Endothelial cell of umbilical vein (primary cell): ENCODE results near the gene CPB2. TPM values are rescaled to one million over a fixed set of nuclear protein-coding genes. Genes with fewer than 3 reads are reported as not detected.

ENCODE experiments used
- BruUV-seq: library from RNA; stranded (reverse); fragments of 400-500 nt; replicated peaks from 2 replicates; lab custom pipeline; 2021; lab: Mats Ljungman, UMichigan
- CTCF ChIA-PET: fragments of 300-600, 350-600 bp; sonication (Branson Sonifier 250); formaldehyde crosslinking; loops from one replicate; lab custom pipeline; 2021; ENCODE audit warnings: antibody characterized with exemption, inconsistent platforms; lab: Charles Lee
- POLR2A ChIA-PET: fragments of 300-600, 350-600 bp; sonication (Branson Sonifier 250); formaldehyde crosslinking; loops from one replicate; lab custom pipeline; 2021; ENCODE audit warnings: antibody characterized with exemption, inconsistent platforms; lab: Charles Lee
- DNase-seq: peaks from one replicate; pipeline ENCODE4 v3.0.0-alpha.2; 2011; ENCODE audit warnings: low read depth, low spot score
- FAIRE-seq: peaks from 2 replicates; lab custom pipeline; 2011; peaks lifted over from hg19 to GRCh38; lab: Jason Lieb, UNC
- H2AFZ ChIP-seq: 2 replicates; pipeline ENCODE4 v1.6.0; 2012; ENCODE audit warnings: low read depth, low read length, control low read depth, inconsistent platforms
- H3K27ac ChIP-seq: 2 replicates; pipeline ENCODE4 v1.5.1; 2011; ENCODE audit warnings: low read depth, mild to moderate bottlenecking, control low read depth, low read length, moderate library complexity; ENCODE audit not compliant: insufficient read depth
- H3K27me3 ChIP-seq, 2 experiments: 2 replicates each; pipeline versions ENCODE4 v1.6.0 to v1.6.1; 2011; ENCODE audit warnings: low read length in 2 of 2, mixed read lengths in 1 of 2; ENCODE audit not compliant: control insufficient read depth in 2 of 2, insufficient read depth in 2 of 2
- H3K36me3 ChIP-seq, 2 experiments: 2 replicates in 1 of 2; 3 replicates in 1 of 2; pipeline ENCODE4 v1.5.1; 2011; ENCODE audit warnings: low read length in 2 of 2, mild to moderate bottlenecking in 1 of 2, moderate library complexity in 1 of 2; ENCODE audit not compliant: control insufficient read depth in 2 of 2, insufficient read depth in 2 of 2; ENCODE audit errors: extremely low read depth in 1 of 2
- H3K4me1 ChIP-seq: 3 replicates; pipeline ENCODE4 v1.5.1; 2011; ENCODE audit warnings: mild to moderate bottlenecking, low read length; ENCODE audit not compliant: control insufficient read depth, insufficient read depth; ENCODE audit errors: extremely low read depth
- H3K4me2 ChIP-seq: 2 replicates; pipeline ENCODE4 v1.6.1; 2011; ENCODE audit warnings: low read length, control low read depth, mixed read lengths; ENCODE audit not compliant: insufficient read depth
- H3K4me3 ChIP-seq, 3 experiments: fragments of 200-600 bp in 1 of 3; sonication (generic), shearing (Covaris generic) in 1 of 3; replicated peaks in 1 of 3; 2 replicates each; pipeline ENCODE4 v1.5.1; 2011 to 2016; ENCODE audit warnings: control low read depth in 3 of 3, low read length in 3 of 3, mild to moderate bottlenecking in 2 of 3, inconsistent platforms in 1 of 3, low read depth in 1 of 3, moderate library complexity in 1 of 3; ENCODE audit not compliant: insufficient read depth in 1 of 3
- H3K79me2 ChIP-seq: 2 replicates; pipeline ENCODE4 v1.6.0; 2012; ENCODE audit warnings: low read length, inconsistent platforms; ENCODE audit not compliant: control insufficient read depth, insufficient read depth
- H3K9ac ChIP-seq: replicated peaks from 2 replicates; pipeline ENCODE3; 2011; ENCODE audit warnings: low read length, control low read depth; ENCODE audit not compliant: insufficient read depth; ENCODE audit errors: extremely low read depth
- H3K9me1 ChIP-seq: replicated peaks from 3 replicates; pipeline ENCODE4 v1.6.0; 2011; ENCODE audit warnings: mild to moderate bottlenecking, low read length; ENCODE audit not compliant: control insufficient read depth, insufficient read depth; ENCODE audit errors: extremely low read depth
- H3K9me3 ChIP-seq: replicated peaks from 2 replicates; pipeline ENCODE4 v1.5.1; 2012; ENCODE audit warnings: low read length, inconsistent platforms; ENCODE audit not compliant: control insufficient read depth, insufficient read depth
- H4K20me1 ChIP-seq: replicated peaks from 2 replicates; pipeline ENCODE3; 2011; ENCODE audit warnings: mild to moderate bottlenecking, low read length; ENCODE audit not compliant: control insufficient read depth, insufficient read depth; ENCODE audit errors: extremely low read depth
- CTCF ChIP-seq, 2 donors: IDR thresholded peaks; 1 replicate in 1 of 2; 2 replicates in 1 of 2; pipeline ENCODE4 v1.5.1; 2011; ENCODE audit warnings: low read length in 2 of 2, mild to moderate bottlenecking in 2 of 2, moderate library complexity in 2 of 2, control low read depth in 1 of 2, inconsistent platforms in 1 of 2, low read depth in 1 of 2; ENCODE audit not compliant: insufficient read depth in 1 of 2; ENCODE audit errors: extremely low read depth in 1 of 2
- EZH2 ChIP-seq: IDR thresholded peaks from 2 replicates; pipeline ENCODE4 v1.6.1; 2012; ENCODE audit warnings: borderline replicate concordance, low read depth, mild to moderate bottlenecking, moderate library complexity, low read length, inconsistent platforms; ENCODE audit not compliant: severe bottlenecking
- FOS ChIP-seq: IDR thresholded peaks from 2 replicates; pipeline ENCODE4 v1.6.1; 2011; ENCODE audit warnings: mild to moderate bottlenecking, low read length, moderate library complexity, borderline replicate concordance; ENCODE audit not compliant: insufficient read depth
- GATA2 ChIP-seq: IDR thresholded peaks from 2 replicates; pipeline ENCODE4 v1.7.0; 2011; ENCODE audit warnings: low read depth, mild to moderate bottlenecking, moderate library complexity, mixed read lengths, low read length; ENCODE audit not compliant: insufficient read length, insufficient read depth
- JUN ChIP-seq: IDR thresholded peaks from 2 replicates; pipeline ENCODE4 v1.6.1; 2011; ENCODE audit warnings: borderline replicate concordance, low read depth; ENCODE audit not compliant: insufficient read length, insufficient read depth
- MAX ChIP-seq: IDR thresholded peaks from 2 replicates; pipeline ENCODE4 v1.6.1; 2011; ENCODE audit not compliant: insufficient read depth, insufficient read length
- MYC ChIP-seq: IDR thresholded peaks from one replicate; pipeline ENCODE4 v1.6.1; 2011; ENCODE audit warnings: mild to moderate bottlenecking, low read depth, low read length
- POLR2A ChIP-seq: IDR thresholded peaks from 2 replicates; pipeline ENCODE4 v1.6.1; 2012; ENCODE audit warnings: low read depth, mild to moderate bottlenecking, control low read depth, low read length
- POLR2AphosphoS5 ChIP-seq: IDR thresholded peaks from 2 replicates; pipeline ENCODE4 v1.6.1; 2012; ENCODE audit warnings: low read depth, mild to moderate bottlenecking, control low read depth, low read length, moderate library complexity; ENCODE audit not compliant: insufficient read depth
- dilution Hi-C: fragments of 300-500 bp; cut with MboI; formaldehyde crosslinking; loops from one replicate; pipeline ENCODE4 v1.15.0; 2019; ENCODE audit warnings: low sequenced_read_pairs; ENCODE audit not compliant: extremely low pct_ligation_motif_present
- intact Hi-C: fragments of 100-400 bp; cut with micrococcal nuclease; formaldehyde crosslinking; loops from one replicate; pipeline ENCODE4 v1.10.0; 2022
- polyA plus RNA-seq, 4 experiments: library from polyadenylated mRNA; depleted of rRNA in 3 of 4; stranded (reverse) in 3 of 4; unstranded in 1 of 4; fragments of >200 nt; gene quantifications; 2 replicates each; pipeline versions ENCODE4 v1.2.1 to v1.2.3, GENCODE V29; 2011 to 2012; ENCODE audit warnings: missing spikeins in 1 of 4
- total RNA-seq: library from RNA; stranded (reverse); gene quantifications from 2 replicates; pipeline ENCODE4 v1.2.3, GENCODE V29; 2021

Gene CPB2
- total and polyA plus RNA-seq, 2 donors (not counting 3 experiments of a cell fraction or from before 2014, with no cell fraction given): not detected

DNA sequence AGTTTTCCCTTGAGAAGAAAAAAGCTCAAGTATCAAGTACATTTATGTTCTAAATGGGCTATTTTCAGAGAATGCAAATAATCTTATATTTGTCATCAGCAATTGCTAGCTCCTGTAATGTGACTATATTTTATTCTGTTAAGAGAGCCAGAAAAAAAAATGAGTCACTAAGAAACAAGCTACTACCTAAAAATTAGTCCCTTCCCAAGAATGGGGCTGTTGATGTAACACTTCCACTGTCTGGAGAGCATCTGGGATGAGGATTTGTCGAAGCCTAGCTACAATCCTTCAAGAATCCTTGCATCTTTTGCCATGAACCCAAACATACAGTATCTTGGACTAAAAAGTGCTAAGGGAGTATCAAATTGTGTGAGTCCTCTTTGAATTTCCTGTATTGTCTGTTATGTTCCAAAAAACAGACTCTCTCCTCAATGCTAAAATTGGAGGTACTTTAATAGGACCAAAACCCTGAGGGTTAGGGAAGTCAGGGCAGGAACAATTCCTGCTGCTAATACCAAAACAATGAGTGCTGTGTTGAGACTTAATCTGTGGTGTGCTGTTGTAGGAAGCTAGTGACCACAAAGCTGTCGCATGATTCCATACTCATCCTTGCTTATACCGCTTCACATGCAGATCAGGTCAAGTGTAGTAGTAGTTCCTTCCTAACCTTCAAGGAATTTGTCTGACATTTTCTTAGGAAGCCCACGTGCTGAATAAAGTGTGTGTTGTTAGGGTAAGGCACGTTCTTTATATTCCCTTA, 47.4 kb downstream of the CPB2 start:
- H3K9ac ChIP-seq: no peak overlapping the region
- dilution Hi-C loops (no loop called here), intact Hi-C loops (no loop called here)
- H3K36me3 ChIP-seq: no peaks in the 10 kb centered on the region
- H2AFZ ChIP-seq: no peak overlapping the region
- no peaks in the 10 kb centered on the region for H4K20me1 ChIP-seq
- H3K4me2 ChIP-seq: no peak overlapping the region
- CTCF ChIA-PET: interaction anchor here (1.1 kb wide), 1 partner anchor 61 kb away, joined by 3 read pairs; no protein-coding TSS in a partner anchor
- no peaks in the 10 kb centered on the region for H3K9me3 ChIP-seq
- H3K4me3 ChIP-seq: no peak overlapping the region
- peaks cover 11% of the 10 kb centered on the region for H3K4me1 ChIP-seq
- TF ChIP-seq POLR2AphosphoS5: no peak
- TF ChIP-seq MAX: no peak
- TF ChIP-seq MYC: no peak
- no peak for TF ChIP-seq FOS
- no peak for TF ChIP-seq CTCF (IDR thresholded peaks at IDR 0.05; ENCODE audit: extremely low read depth in 1 of 2, insufficient read depth in 1 of 2, low read depth in 1 of 2, low read length in 2 of 2)
- TF ChIP-seq POLR2A: no peak
- no peak for TF ChIP-seq EZH2
- TF ChIP-seq GATA2: no peak
- no peak for TF ChIP-seq JUN
- no peaks in the 10 kb centered on the region for H3K9me1 ChIP-seq
- DNase-seq (no peak), FAIRE-seq (no peak)
- no peaks in the 10 kb centered on the region for H3K79me2 ChIP-seq
- POLR2A ChIA-PET: no interaction called here
- no TSS peak for BruUV-seq
- H3K27ac ChIP-seq: no peak overlapping the region
- no peaks in the 10 kb centered on the region for H3K27me3 ChIP-seq
